HL-60 (cell line): Measurements from ENCODE around the gene TLE3.

Source experiments
- DNase-seq, 2 experiments: peaks; one replicate each; pipeline ENCODE4 v3.0.0-alpha.2; 2010 to 2020; ENCODE audit warnings: low read depth in 1 of 2, low spot score in 1 of 2
- H3K27ac ChIP-seq: fragments of 250-450 bp; sonication (Bioruptor Pico); replicated peaks from 2 replicates; pipeline ENCODE4 v1.5.1; 2020; ENCODE audit warnings: mild to moderate bottlenecking, moderate library complexity
- H3K27me3 ChIP-seq: fragments of 250-450 bp; sonication (Bioruptor Pico); 2 replicates; pipeline ENCODE4 v1.5.1; 2021; ENCODE audit warnings: mild to moderate bottlenecking, moderate library complexity; ENCODE audit not compliant: insufficient read depth, poor library complexity, severe bottlenecking
- H3K4me3 ChIP-seq: replicated peaks from 2 replicates; pipeline ENCODE4 v1.5.1; 2011; ENCODE audit warnings: mild to moderate bottlenecking, control low read depth, low read length; ENCODE audit not compliant: insufficient read depth
- GABPA ChIP-seq: IDR thresholded peaks from 2 replicates; pipeline ENCODE4 v1.6.1; 2012; ENCODE audit warnings: low read depth
- POLR2AphosphoS5 ChIP-seq: IDR thresholded peaks from 2 replicates; pipeline ENCODE4 v1.6.1; 2012; ENCODE audit warnings: low read depth
- SPI1 ChIP-seq: IDR thresholded peaks from 2 replicates; pipeline ENCODE4 v1.6.1; 2012; ENCODE audit warnings: low read depth, mild to moderate bottlenecking, borderline replicate concordance
- TF ChIP-seq, protein P1 (sequence below): IDR thresholded peaks from one replicate; pipeline ENCODE4 v1.5.1; 2011; ENCODE audit warnings: low read length, control low read depth, inconsistent platforms; ENCODE audit not compliant: insufficient read depth
- TF ChIP-seq, protein P2 (sequence below): IDR thresholded peaks from 2 replicates; pipeline ENCODE4 v1.6.1; 2012; ENCODE audit warnings: low read depth; ENCODE audit not compliant: insufficient replicate concordance

TLE3 gene

DNA sequence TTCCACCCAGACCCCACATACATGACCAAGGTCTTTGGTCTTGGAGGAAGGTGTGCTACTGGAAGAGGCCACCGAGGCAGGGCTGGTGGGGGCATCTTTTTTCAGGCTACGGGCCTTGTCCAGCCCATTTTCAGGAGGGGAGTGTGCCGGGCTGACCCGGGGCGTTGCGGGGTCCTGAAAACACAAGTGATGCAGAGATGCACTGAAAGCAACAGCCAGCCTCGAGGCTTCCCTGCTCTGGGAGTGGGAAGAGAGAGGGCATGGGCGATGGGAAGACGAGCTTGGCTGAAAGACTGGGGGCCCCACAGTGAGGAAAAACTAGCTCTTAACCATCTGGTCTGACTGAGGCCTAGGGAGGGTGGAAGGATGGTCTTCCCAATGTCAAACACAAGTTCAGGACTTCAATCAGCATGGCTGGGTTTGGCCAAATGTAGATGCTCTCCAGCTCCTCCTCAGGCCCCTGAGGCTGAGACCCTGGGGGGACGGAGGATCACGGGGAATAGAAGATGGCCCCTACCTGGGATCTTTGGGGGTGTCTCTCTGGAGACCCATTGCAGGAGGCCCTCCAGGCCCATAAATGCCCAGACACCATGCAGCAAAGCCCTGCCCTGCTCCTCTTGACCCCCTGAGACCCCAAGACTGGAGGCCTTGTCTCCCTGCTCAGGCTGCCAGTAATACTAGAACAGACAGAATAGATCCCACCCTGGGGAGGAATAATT lies 38.9 kb downstream of the TLE3 start:
- Histone ChIP-seq H3K4me3 (no peak overlapping the region), H3K27me3 (no peaks in the 10 kb centered on the region), H3K27ac (no peak overlapping the region)
- no peak for DNase-seq
- TF ChIP-seq POLR2AphosphoS5 (no peak), SPI1 (no peak), GABPA (no peak)
- TF ChIP-seq, protein P1, sequence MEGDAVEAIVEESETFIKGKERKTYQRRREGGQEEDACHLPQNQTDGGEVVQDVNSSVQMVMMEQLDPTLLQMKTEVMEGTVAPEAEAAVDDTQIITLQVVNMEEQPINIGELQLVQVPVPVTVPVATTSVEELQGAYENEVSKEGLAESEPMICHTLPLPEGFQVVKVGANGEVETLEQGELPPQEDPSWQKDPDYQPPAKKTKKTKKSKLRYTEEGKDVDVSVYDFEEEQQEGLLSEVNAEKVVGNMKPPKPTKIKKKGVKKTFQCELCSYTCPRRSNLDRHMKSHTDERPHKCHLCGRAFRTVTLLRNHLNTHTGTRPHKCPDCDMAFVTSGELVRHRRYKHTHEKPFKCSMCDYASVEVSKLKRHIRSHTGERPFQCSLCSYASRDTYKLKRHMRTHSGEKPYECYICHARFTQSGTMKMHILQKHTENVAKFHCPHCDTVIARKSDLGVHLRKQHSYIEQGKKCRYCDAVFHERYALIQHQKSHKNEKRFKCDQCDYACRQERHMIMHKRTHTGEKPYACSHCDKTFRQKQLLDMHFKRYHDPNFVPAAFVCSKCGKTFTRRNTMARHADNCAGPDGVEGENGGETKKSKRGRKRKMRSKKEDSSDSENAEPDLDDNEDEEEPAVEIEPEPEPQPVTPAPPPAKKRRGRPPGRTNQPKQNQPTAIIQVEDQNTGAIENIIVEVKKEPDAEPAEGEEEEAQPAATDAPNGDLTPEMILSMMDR, result no peak
- TF ChIP-seq, protein P2, sequence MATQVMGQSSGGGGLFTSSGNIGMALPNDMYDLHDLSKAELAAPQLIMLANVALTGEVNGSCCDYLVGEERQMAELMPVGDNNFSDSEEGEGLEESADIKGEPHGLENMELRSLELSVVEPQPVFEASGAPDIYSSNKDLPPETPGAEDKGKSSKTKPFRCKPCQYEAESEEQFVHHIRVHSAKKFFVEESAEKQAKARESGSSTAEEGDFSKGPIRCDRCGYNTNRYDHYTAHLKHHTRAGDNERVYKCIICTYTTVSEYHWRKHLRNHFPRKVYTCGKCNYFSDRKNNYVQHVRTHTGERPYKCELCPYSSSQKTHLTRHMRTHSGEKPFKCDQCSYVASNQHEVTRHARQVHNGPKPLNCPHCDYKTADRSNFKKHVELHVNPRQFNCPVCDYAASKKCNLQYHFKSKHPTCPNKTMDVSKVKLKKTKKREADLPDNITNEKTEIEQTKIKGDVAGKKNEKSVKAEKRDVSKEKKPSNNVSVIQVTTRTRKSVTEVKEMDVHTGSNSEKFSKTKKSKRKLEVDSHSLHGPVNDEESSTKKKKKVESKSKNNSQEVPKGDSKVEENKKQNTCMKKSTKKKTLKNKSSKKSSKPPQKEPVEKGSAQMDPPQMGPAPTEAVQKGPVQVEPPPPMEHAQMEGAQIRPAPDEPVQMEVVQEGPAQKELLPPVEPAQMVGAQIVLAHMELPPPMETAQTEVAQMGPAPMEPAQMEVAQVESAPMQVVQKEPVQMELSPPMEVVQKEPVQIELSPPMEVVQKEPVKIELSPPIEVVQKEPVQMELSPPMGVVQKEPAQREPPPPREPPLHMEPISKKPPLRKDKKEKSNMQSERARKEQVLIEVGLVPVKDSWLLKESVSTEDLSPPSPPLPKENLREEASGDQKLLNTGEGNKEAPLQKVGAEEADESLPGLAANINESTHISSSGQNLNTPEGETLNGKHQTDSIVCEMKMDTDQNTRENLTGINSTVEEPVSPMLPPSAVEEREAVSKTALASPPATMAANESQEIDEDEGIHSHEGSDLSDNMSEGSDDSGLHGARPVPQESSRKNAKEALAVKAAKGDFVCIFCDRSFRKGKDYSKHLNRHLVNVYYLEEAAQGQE, result no peak

DNA sequence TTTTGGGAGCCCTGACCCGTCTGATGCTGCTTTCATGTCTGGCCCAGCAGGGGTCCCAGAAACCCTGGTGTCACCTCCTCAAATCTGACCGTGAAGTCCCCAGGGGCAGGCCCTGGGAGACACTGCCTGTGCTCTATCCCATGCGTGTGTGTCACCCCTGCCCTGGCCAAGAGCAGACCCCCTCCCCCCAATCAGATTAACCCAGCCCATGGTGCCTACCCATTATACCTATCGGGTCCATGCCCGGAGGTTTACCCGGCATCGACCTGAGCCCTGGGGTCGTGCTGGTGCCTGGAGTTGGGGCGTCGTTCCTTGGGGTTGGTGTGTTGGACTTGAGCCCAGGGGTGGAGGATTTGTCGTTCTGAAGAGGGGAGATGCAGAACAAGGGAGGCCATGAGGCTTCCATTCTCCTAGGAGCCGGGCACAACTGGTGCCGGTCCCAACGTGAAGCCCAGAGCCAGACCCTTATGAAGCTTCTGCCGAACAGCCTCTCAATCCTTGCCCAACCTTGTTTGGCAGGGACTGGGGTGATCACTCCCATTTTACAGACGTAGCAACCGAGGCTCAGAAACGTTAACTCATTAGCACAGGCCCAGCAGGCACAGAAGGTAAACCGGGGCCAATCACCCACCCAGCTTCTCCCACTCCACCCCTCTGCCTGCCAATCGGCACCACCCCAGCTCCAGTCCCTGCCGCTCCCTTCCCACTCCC lies 39.6 kb downstream of the TLE3 start:
- TF ChIP-seq, protein P1, result no peak
- TF ChIP-seq SPI1, result no peak
- TF ChIP-seq GABPA, result no peak
- TF ChIP-seq POLR2AphosphoS5, result no peak
- TF ChIP-seq, protein P2, result no peak
- Histone ChIP-seq H3K27ac (no peak overlapping the region), H3K27me3 (no peaks in the 10 kb centered on the region), H3K4me3 (no peak overlapping the region)
- no peak for DNase-seq

DNA sequence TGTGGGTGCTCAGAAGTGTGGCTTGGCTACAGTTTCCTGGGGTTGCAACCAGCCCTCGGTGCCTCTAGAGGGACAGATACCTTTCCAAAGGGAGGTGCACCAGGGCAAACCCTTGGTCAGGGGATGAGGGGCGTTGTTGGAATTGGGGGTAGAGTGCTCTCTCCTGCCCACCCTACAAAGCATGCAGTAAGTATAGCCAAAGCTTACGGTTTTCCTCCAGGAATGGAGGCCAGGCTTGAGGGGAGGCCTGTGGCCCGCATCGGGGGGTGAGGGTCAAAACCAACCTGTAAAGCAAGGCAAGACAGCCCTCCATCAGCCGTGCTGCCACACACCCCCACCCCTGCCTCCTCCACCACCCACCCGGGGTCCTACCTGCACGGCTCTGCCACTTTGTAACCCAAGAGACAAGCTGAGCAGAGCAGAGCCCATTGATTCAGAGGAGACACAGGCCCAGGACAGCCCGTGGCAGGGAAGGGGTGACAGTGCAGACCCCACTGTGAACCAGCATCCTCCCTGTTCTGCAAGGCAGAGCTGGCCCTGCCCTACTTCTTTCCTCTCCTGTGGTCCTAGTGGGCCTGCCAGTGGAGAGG lies 41.5 kb downstream of the TLE3 start:
- TF ChIP-seq SPI1 (no peak), POLR2AphosphoS5 (no peak), GABPA (no peak)
- TF ChIP-seq, protein P2, result no peak
- TF ChIP-seq, protein P1, result no peak
- H3K4me3 ChIP-seq, result no peak overlapping the region
- DNase-seq, result no peak
- no peaks in the 10 kb centered on the region for H3K27me3 ChIP-seq
- H3K27ac ChIP-seq, result no peak overlapping the region
